GM19395 (cell line): ENCODE data around the gene CACNB1.
"Not testable (repeated sequence)": the region's sequence is repeated elsewhere in the genome, so short reads cannot be mapped to it uniquely, and the experiment has no call there.

Experiments
- ATAC-seq: cut with Tn5 transposase; IDR thresholded peaks from one replicate; pipeline ENCODE4 v1.9.1; 2021; ENCODE audit warnings: mild to moderate bottlenecking, moderate library complexity; ENCODE audit not compliant: unreplicated experiment

CACNB1 gene

GRCh38 chr17:39129544-39129943 is 67.9 kb downstream of the CACNB1 start:
- ATAC-seq, result not testable (repeated sequence)

DNA sequence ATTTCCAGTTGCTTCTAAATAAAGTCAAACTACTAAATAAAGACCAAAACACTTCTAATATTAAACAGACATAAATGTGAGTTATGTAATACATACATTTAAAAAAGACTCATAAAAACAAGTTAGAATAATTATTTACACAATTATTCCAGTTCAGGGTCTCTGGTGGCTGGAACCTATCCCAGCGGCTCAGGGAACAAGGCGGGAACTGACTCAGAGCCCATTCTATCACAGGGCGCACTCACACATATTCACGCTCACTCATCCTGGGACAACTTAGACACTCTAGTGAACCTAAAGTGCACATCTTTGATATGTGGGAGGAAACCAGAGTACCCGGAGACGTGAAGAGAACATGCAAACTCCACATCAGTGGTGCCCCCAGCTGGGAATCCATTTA is 71.0 kb downstream of the CACNB1 start:
- ATAC-seq, result no peak

GRCh38 chr17:39125143-39125875 is 72.2 kb downstream of the CACNB1 start:
- no peak for ATAC-seq

DNA sequence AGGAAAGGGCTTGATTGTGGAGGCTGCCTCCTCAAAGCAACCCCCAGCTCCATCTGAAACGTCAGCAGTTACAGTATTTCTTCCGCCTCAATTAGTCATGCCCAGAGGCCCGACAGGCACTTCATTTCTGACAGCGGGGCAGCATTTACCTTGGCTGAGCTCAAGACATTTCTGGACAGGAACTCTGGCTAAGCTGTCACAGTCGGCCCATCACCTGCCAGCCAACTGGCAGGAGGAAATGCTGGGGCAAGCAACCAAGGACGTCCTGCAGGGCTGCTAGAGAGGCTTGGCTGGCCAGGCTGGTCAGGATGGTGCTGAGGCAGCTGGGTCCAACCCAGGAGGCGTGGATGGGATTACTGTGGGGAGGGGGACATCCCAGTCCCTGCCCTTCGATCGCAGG is 73.8 kb downstream of the CACNB1 start:
- no peak for ATAC-seq
